ENCODE measurements around the gene ATP6V1B1.

ATP6V1B1 gene

DNA sequence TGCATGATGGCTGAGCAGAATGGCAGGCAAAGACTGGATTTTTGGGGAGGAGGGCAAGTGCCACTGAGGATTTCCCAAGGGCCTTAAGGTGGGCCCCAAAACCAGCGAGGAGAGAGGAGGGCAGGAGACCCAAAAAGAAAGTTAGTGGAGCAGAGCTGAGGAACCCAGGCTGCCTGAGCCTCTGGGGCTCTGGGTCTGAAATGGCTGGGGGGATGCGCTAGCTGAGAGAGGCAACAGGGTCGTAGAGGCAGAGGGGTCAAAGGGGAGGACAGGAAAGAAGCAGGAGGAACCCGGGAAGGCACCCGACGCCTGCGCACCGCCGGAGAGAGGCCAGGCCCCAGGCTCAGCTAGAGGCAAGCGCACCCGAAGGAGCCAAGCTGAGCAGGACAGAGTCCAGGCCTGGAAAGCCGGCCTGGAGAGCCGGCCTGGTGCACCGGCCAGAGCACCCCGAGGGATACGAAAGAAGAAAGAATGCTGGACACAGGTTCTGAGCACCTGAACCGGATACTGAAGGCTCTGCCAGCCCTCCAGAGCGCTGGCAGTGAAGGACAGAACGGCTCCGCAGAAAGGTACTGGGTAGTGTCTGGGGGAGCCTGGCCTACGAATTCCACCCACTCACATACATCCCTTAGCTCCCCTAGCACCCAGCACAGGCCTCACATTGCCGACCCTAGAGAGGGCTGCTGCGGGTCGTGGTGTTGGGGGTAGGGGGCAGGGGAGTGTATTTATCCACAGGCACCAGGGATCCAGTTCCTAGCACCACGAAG, 39.5 kb upstream of the ATP6V1B1 start:
- TF ChIP-seq, protein P1, sequence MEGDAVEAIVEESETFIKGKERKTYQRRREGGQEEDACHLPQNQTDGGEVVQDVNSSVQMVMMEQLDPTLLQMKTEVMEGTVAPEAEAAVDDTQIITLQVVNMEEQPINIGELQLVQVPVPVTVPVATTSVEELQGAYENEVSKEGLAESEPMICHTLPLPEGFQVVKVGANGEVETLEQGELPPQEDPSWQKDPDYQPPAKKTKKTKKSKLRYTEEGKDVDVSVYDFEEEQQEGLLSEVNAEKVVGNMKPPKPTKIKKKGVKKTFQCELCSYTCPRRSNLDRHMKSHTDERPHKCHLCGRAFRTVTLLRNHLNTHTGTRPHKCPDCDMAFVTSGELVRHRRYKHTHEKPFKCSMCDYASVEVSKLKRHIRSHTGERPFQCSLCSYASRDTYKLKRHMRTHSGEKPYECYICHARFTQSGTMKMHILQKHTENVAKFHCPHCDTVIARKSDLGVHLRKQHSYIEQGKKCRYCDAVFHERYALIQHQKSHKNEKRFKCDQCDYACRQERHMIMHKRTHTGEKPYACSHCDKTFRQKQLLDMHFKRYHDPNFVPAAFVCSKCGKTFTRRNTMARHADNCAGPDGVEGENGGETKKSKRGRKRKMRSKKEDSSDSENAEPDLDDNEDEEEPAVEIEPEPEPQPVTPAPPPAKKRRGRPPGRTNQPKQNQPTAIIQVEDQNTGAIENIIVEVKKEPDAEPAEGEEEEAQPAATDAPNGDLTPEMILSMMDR (IDR thresholded peaks at IDR 0.05; ENCODE audit: borderline replicate concordance, insufficient read depth, low read depth, low read length), result no peak
- no peak overlapping the region for H3K4me3 ChIP-seq (ENCODE audit: low read depth, low read length)

DNA sequence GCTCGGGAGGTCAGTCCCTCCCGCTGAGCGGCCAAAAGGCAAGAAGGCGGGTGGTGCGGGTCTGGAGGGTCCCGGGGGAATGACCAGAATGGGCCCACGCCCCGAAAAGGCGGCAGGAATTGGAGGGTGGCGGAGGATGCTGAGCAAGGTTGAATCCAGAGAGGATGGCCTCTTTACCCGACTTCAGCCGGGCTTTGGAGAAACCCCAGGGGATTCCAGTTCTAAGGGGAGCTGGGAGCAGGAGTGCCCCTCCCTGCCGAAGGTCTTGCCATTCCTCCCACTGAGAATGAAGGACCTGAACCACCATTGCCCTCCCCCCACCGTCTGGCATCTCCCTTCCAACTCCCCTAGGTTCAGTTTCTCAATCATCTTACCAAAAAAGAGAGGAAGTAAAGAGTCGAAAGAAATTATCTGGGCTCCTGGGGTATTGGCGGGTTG, 38.9 kb upstream of the ATP6V1B1 start:
- TF ChIP-seq, protein P1 (IDR thresholded peaks at IDR 0.05; ENCODE audit: borderline replicate concordance, insufficient read depth, low read depth, low read length), result no peak
- no peak overlapping the region for H3K4me3 ChIP-seq (ENCODE audit: low read depth, low read length)

DNA sequence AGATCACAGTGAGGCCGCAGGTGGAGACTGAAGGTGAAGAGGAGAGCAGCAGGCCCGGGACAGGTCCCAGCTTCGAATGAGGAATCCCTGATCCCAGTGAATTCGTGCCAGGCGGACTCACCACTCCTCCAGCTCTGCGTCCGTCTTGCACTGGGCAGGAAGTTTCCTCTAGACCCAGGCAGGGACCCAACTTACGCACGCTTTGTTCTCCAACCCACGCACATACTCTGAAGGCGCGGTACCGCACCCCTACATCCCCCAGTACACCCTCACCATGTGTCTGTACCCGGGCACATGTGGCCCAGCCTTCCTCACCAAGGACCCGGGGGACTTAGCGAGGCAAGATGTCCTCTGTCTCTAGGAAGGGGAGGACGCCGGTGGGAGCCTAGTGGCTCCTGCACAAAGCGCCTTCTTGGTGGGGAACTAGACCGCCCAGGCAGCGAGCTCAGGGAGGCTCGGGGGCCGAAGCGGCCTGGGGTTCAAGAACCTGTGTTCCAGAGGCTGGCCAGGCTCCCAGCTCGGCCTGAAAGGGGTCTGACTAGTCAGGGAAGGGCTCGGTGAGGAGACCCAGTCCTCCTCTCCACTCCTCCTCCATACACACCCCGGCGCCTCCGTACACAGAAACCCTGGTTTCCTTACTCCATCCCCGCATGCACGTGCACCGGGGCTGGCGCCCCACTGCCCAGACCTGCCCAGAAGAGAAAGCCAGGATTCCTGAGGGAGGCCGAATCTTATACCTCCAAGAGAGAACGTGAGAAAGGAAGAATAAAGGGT, 38.3 kb upstream of the ATP6V1B1 start:
- no peak overlapping the region for H3K4me3 ChIP-seq (ENCODE audit: low read depth, low read length)
- TF ChIP-seq, protein P1 (IDR thresholded peaks at IDR 0.05; ENCODE audit: borderline replicate concordance, insufficient read depth, low read depth, low read length), result no peak

DNA sequence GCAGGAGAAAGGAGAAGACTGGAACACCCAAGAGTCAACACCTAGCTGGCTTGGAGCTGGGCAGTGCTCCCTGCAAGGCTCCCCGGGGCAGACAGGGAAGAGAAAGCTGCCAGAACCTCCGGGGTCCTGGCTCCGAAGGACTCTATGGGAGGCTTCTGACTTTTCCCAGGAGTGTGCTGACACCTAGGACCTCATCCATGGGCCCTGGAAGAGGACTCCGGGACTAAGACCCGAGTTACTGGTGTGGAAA, 37.8 kb upstream of the ATP6V1B1 start:
- no peak overlapping the region for H3K4me3 ChIP-seq (ENCODE audit: low read depth, low read length)
- TF ChIP-seq, protein P1 (IDR thresholded peaks at IDR 0.05; ENCODE audit: borderline replicate concordance, insufficient read depth, low read depth, low read length), result no peak

DNA sequence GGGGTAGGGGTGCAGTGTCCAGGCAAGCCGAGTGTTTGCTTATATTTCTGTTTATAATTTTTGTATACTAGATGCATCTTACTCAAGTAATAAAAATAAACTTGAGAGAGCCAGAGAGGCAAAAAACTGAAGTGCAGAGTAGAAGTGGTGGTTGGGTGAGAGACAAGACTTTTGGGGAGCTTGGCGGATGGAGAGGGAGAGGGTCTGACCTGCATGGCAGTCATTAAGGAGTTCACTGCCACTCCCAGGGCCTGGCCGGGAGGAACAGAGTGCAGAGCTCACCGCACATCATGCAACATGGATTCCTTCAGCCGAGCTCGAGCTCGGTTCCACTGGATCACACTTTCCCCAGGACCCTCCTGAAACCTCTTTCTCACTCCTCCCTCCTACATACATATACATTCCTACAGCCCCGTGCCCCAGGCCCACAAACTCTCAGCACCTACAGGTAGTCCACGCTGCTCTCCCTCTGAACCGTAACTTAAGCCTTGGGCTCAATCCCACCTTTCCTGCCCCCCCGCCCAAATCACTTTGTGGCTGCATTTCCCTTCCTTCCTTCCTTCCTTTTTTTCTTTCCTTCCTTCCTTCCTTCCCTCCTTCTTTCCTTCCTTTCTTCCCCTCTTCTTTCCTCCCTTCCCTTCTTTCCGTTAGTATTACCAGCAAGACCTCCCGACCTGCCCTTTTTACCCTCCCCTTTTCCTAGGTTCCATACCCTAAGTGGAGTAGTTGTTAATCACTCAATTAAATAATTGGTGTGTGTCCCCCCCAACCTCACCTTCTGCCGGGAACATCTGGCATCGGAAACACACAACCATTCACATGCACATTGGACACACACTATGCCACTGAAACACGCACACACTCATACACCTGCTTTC, 37.1 kb upstream of the ATP6V1B1 start:
- H3K4me3 ChIP-seq (ENCODE audit: low read depth, low read length), result no peak overlapping the region
- TF ChIP-seq, protein P1 (IDR thresholded peaks at IDR 0.05; ENCODE audit: borderline replicate concordance, insufficient read depth, low read depth, low read length), result no peak

DNA sequence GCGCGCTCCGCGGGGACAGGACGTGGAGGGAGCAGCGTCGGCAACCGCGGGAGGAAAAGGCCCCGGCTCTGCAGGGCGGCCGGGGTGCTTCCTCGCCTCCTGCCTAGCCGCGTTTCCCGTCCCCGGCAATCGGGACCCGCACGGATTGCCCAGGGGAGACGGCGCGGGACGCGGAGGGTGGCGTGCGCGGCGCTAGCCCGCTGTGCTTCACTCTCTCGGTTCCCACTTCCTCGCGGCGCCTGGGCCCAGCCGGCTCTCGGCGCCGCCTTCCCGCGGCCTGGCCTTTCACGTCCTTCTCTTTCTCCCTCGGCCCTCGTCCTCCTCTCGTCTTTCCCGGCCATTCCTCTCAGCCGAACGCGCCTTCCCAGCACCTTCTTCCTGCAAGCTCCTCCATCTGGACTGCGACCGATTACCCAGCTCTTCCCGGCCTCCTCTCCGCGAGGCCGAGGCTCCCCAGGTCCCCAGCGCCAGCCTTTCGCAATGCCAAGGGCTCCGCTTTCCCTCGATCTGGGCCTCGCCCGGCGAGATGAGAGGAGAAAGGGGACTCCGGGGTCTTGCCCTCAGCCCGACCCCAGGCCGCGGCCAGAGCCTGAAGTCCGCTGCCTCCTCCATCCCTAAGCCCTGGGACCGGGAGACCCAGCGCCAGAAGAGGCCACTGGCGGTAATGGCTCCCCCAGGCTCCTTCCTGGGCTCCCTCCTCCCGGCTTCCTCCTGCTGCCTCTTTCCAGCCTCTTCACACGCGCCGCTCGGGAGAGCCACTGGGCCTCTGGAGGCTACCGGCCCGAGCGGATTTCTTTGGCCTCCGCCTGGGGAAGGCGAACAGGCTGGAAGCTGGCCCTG, 34.3 kb upstream of the ATP6V1B1 start:
- TF ChIP-seq, protein P1 (IDR thresholded peaks at IDR 0.05; ENCODE audit: borderline replicate concordance, insufficient read depth, low read depth, low read length), result no peak

More for the DNA sequence above, 34.3 kb upstream of the ATP6V1B1 start:
- H3K4me3 ChIP-seq (ENCODE audit: low read depth, low read length), result no peak overlapping the region

Data from GM12875 (cell line).